Measurements from ENCODE around the gene SHISAL1. TPM values are rescaled to one million over a fixed set of nuclear protein-coding genes. Genes with fewer than 3 reads are reported as not detected.

The SHISAL1 gene
- total RNA-seq, 4 donors from 2014 or later: 0.47 to 1.9 (median 0.75) TPM

- no peak for TF ChIP-seq CTCF (IDR thresholded peaks at IDR 0.05)
- DNase-seq (ENCODE audit: low spot score): no peak
- no peak for ATAC-seq (ENCODE audit: low FRiP score)
Measured at GRCh38 chr22:44357966-44358465, 45.3 kb upstream of the SHISAL1 start.

- no peak for ATAC-seq (ENCODE audit: low FRiP score)
- no peak for DNase-seq (ENCODE audit: low spot score)
Measured at GRCh38 chr22:44357296-44357965, 44.7 kb upstream of the SHISAL1 start.

GRCh38 chr22:44355716-44356070 lies 42.9 kb upstream of the SHISAL1 start:
- ATAC-seq (ENCODE audit: low FRiP score) (no peak), DNase-seq (ENCODE audit: low spot score) (no peak)
- no peak for TF ChIP-seq CTCF (IDR thresholded peaks at IDR 0.05)

More at GRCh38 chr22:44357296-44357965, 44.7 kb upstream of the SHISAL1 start:
- TF ChIP-seq CTCF (IDR thresholded peaks at IDR 0.05): no peak

- no peak for ATAC-seq (ENCODE audit: low FRiP score)
- no peak for TF ChIP-seq CTCF (IDR thresholded peaks at IDR 0.05)
- no peak for DNase-seq (ENCODE audit: low spot score)
Measured at GRCh38 chr22:44354288-44354687, 41.5 kb upstream of the SHISAL1 start.

- ATAC-seq (ENCODE audit: low FRiP score): no peak
- no peak for DNase-seq (ENCODE audit: low spot score)
- no peak for TF ChIP-seq CTCF (IDR thresholded peaks at IDR 0.05)
Measured at GRCh38 chr22:44353041-44353440, 40.3 kb upstream of the SHISAL1 start.

- TF ChIP-seq CTCF (IDR thresholded peaks at IDR 0.05): no peak
- ATAC-seq (ENCODE audit: low FRiP score): no peak
- DNase-seq (ENCODE audit: low spot score): no peak
Measured at GRCh38 chr22:44352378-44353035, 39.8 kb upstream of the SHISAL1 start.
